ENCODE data around the gene PCF11. TPM values are rescaled to one million over a fixed set of nuclear protein-coding genes. Genes with fewer than 3 reads are reported as not detected.

Gene PCF11
- total RNA-seq, 6 donors from 2014 or later: 51.2 to 117 (median 58.5) TPM

GRCh38 chr11:83139310-83139709 is 17.6 kb upstream of the PCF11 start:
- H3K36me3 ChIP-seq: no peaks in the 10 kb centered on the region
- no peaks in the 10 kb centered on the region for H3K27me3 ChIP-seq
- no peak overlapping the region for H3K4me3 ChIP-seq
- DNase-seq (no peak), ATAC-seq (ENCODE audit: low FRiP score in 2 of 2) (no peak)
- no peak for TF ChIP-seq POLR2A (IDR thresholded peaks at IDR 0.05)
- no peak for TF ChIP-seq POLR2AphosphoS5 (IDR thresholded peaks at IDR 0.05)
- TF ChIP-seq, protein P1, sequence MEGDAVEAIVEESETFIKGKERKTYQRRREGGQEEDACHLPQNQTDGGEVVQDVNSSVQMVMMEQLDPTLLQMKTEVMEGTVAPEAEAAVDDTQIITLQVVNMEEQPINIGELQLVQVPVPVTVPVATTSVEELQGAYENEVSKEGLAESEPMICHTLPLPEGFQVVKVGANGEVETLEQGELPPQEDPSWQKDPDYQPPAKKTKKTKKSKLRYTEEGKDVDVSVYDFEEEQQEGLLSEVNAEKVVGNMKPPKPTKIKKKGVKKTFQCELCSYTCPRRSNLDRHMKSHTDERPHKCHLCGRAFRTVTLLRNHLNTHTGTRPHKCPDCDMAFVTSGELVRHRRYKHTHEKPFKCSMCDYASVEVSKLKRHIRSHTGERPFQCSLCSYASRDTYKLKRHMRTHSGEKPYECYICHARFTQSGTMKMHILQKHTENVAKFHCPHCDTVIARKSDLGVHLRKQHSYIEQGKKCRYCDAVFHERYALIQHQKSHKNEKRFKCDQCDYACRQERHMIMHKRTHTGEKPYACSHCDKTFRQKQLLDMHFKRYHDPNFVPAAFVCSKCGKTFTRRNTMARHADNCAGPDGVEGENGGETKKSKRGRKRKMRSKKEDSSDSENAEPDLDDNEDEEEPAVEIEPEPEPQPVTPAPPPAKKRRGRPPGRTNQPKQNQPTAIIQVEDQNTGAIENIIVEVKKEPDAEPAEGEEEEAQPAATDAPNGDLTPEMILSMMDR (IDR thresholded peaks at IDR 0.05): no peak
- TF ChIP-seq EP300 (IDR thresholded peaks at IDR 0.05): no peak
- no peaks in the 10 kb centered on the region for H3K9me3 ChIP-seq
- no peaks in the 10 kb centered on the region for H3K4me1 ChIP-seq
- H3K27ac ChIP-seq: no peak overlapping the region
- 88 to 95% methylated on average over 6 of the region's 6 CpGs for WGBS, 2 donors

GRCh38 chr11:83140691-83141455 is 16.1 kb upstream of the PCF11 start:
- no peaks in the 10 kb centered on the region for H3K36me3 ChIP-seq
- H3K27me3 ChIP-seq: no peaks in the 10 kb centered on the region
- DNase-seq (peak in 1 of 2 donors; percentile 3), ATAC-seq (ENCODE audit: low FRiP score in 2 of 2) (no peak)
- H3K4me3 ChIP-seq: no peak overlapping the region
- H3K27ac ChIP-seq: no peak overlapping the region
- H3K4me1 ChIP-seq: no peaks in the 10 kb centered on the region
- TF ChIP-seq EP300 (IDR thresholded peaks at IDR 0.05) (no peak), POLR2A (IDR thresholded peaks at IDR 0.05) (no peak), POLR2AphosphoS5 (IDR thresholded peaks at IDR 0.05) (no peak)
- TF ChIP-seq, protein P1 (IDR thresholded peaks at IDR 0.05): no peak
- H3K9me3 ChIP-seq: no peaks in the 10 kb centered on the region
- 80 to 89% methylated on average over 6 to 11 of the region's 11 CpGs for WGBS, 2 donors

DNA sequence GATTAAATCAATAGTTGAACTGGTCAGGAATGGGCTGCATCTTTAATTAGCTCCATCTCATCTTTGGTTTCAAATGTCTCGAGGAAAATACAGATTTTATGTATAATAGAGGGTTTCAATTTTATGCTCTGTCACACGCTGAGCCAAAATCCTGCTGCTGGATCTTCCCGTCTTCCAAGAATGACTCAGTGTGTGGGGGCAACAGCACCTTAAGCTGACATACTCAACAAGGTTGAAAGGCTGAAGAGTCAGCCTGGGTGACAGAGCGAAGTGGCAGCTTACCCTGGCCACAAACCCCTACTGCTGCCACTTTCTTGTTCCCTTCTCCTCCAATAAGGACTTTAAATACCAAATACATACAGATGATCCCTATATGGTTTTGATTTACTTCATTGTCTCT is 9.0 kb upstream of the PCF11 start:
- no peak for DNase-seq
- Histone ChIP-seq H3K9me3 (no peaks in the 10 kb centered on the region), H3K36me3 (no peaks in the 10 kb centered on the region), H3K27ac (no peak overlapping the region), H3K4me1 (no peaks in the 10 kb centered on the region), H3K4me3 (no peak overlapping the region), H3K27me3 (no peaks in the 10 kb centered on the region)
- 94 to 96% methylated on average over 4 of the region's 4 CpGs for WGBS, 2 donors
- TF ChIP-seq POLR2A (IDR thresholded peaks at IDR 0.05) (no peak), POLR2AphosphoS5 (IDR thresholded peaks at IDR 0.05) (no peak), EP300 (IDR thresholded peaks at IDR 0.05) (no peak)
- TF ChIP-seq, protein P1 (IDR thresholded peaks at IDR 0.05): no peak
- no peak for ATAC-seq (ENCODE audit: low FRiP score in 2 of 2)

DNA sequence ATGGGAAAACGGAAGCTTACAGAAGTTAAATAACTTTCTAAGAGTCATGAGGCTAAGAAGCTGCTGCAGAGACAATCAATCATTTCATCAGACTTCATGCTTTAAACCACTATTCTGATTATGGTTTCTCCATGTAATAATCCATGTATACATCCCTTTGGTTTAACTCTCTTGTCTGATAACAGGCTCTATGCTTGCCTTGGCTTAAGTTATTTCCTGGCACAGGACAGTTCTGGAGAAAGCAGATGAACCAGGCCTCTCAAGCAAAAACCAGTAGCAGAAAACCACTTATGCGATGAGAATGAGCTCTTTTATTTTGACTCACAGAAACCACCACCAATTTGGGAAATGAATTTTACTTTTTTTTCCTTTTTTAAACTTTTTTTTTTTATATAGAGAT is 6.5 kb upstream of the PCF11 start:
- no peaks in the 10 kb centered on the region for H3K27me3 ChIP-seq
- peaks cover 0 to 2% (median 0%) of the 10 kb centered on the region in 4 donors for H3K4me1 ChIP-seq
- no peaks in the 10 kb centered on the region for H3K9me3 ChIP-seq
- ATAC-seq (ENCODE audit: low FRiP score in 2 of 2) (no peak), DNase-seq (no peak)
- H3K36me3 ChIP-seq: no peaks in the 10 kb centered on the region
- WGBS, 2 donors: 91 to 92% methylated on average over 2 of the region's 2 CpGs
- no peak overlapping the region for H3K27ac ChIP-seq
- no peak overlapping the region for H3K4me3 ChIP-seq
- TF ChIP-seq, protein P1 (IDR thresholded peaks at IDR 0.05): no peak
- no peak for TF ChIP-seq POLR2AphosphoS5 (IDR thresholded peaks at IDR 0.05)
- no peak for TF ChIP-seq EP300 (IDR thresholded peaks at IDR 0.05)
- no peak for TF ChIP-seq POLR2A (IDR thresholded peaks at IDR 0.05)

Data from upper lobe of left lung (tissue), 6 donors.